ENCODE data around the gene TTC16. TPM values are rescaled to one million over a fixed set of nuclear protein-coding genes. Genes with fewer than 3 reads are reported as not detected.
"Not testable (repeated sequence)": the region's sequence is repeated elsewhere in the genome, so short reads cannot be mapped to it uniquely, and the experiment has no call there.

The TTC16 gene
- total RNA-seq, 1 experiment from 2014 or later: not detected

DNA sequence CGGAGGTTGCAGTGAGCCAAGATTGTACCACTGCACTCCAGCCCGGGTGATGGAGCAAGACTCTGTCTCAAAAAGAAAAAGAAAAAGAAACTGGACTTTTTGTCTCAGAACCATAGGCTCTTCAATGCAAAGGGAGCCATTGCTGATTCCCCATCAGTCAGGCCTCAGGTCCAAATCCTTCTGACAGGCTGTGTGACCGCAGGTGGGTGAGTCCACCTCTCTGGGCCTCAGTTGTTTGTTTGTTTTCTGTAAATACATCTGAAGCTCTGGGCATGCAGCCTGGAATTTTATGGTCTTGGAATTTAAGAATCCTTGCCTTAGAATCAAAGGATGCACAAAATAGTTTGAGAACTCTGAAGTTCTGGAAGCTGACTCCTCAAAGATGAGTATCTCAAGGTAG is 40.4 kb downstream of the TTC16 start:
- no peaks in the 10 kb centered on the region for H3K79me2 ChIP-seq (ENCODE audit: low read length)
- H3K4me1 ChIP-seq (ENCODE audit: low read length): no peaks in the 10 kb centered on the region
- H3K27me3 ChIP-seq (ENCODE audit: low read length): no peaks in the 10 kb centered on the region
- H3K36me3 ChIP-seq (ENCODE audit: insufficient read depth, low read length): no peaks in the 10 kb centered on the region
- H3K4me2 ChIP-seq (ENCODE audit: low read depth, low read length, poor library complexity, severe bottlenecking): no peak overlapping the region
- no peak overlapping the region for H3K9ac ChIP-seq (ENCODE audit: low read length)
- H4K20me1 ChIP-seq (ENCODE audit: insufficient read depth, low read depth, low read length): no peaks in the 10 kb centered on the region
- no peak overlapping the region for H2AFZ ChIP-seq (ENCODE audit: low read length)
- no peaks in the 10 kb centered on the region for H3K9me3 ChIP-seq (ENCODE audit: low read length)
- DNase-seq: no peak
- H3K9me2 ChIP-seq (replicated peaks; ENCODE audit: insufficient read depth, low read length): no peaks in the 10 kb centered on the region
- H3K4me3 ChIP-seq (ENCODE audit: low read length): no peak overlapping the region
- H3K27ac ChIP-seq (ENCODE audit: low read length): no peak overlapping the region

DNA sequence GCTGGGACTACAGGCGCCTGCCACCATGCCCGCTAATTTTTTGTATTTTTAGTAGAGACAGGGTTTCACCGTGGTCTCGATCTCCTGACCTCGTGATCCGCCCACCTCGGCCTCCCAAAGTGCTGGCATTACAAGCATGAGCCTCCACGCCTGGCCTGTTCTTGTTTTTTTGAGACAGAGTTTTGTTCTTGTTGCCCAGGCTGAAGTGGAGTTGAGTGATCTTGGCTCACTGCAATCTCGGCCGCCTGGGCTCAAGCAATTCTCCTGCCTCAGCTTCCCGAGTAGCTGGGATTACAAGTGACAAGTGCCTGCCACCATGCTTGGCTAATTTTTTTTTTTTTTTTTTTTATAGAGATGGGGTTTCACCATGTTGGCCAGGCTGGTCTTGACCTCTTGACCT is 40.9 kb downstream of the TTC16 start:
- H3K4me1 ChIP-seq (ENCODE audit: low read length); H3K4me3 ChIP-seq (ENCODE audit: low read length); H3K9me3 ChIP-seq (ENCODE audit: low read length); DNase-seq; H3K27me3 ChIP-seq (ENCODE audit: low read length); H3K9me2 ChIP-seq (replicated peaks; ENCODE audit: insufficient read depth, low read length); H3K36me3 ChIP-seq (ENCODE audit: insufficient read depth, low read length); H3K9ac ChIP-seq (ENCODE audit: low read length); H3K79me2 ChIP-seq (ENCODE audit: low read length); H3K4me2 ChIP-seq (ENCODE audit: low read depth, low read length, poor library complexity, severe bottlenecking); H2AFZ ChIP-seq (ENCODE audit: low read length); H4K20me1 ChIP-seq (ENCODE audit: insufficient read depth, low read depth, low read length); H3K27ac ChIP-seq (ENCODE audit: low read length): not testable (repeated sequence)

DNA sequence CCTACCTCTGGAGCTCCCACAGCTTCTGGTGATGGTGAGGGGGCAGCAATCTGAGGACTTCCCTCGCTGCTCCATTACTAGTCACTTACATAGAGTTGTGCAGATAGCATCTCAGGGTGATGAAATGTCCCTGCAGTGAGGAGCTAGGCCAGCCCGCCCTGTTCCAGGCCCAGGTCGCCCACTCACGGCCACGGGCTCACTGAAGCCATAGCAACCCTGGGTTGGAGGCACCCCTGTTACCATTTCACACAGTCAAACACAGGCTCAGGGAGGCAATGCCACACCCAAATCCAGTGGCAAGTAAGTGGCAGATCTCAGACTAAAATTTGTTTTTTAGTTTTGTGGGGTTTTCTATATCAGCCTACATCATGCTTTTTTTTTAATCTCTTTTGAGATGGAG is 43.0 kb downstream of the TTC16 start:
- Histone ChIP-seq H3K9ac (ENCODE audit: low read length) (no peak overlapping the region), H4K20me1 (ENCODE audit: insufficient read depth, low read depth, low read length) (no peaks in the 10 kb centered on the region)

DNA sequence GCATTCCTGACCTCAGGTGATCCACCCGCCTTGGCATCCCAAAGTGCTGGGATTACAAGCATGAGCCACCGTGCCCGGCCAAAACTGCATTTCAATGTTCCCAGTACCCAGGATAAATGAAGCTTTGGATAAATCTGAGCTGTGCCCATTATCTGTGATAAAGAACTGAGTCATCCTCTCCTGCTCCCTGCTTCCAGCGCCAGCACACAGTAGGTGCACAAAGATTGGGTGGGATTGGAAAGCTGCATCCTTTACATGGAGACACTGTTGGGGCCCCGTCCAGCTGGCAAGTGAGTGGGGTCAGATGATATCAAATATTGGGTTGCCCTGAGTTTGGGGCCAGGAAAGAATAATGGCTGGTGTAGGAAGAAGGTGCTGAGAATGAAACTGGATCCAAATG is 45.2 kb downstream of the TTC16 start:
- Histone ChIP-seq H4K20me1 (ENCODE audit: insufficient read depth, low read depth, low read length) (no peaks in the 10 kb centered on the region), H3K36me3 (ENCODE audit: insufficient read depth, low read length) (no peaks in the 10 kb centered on the region), H3K27ac (ENCODE audit: low read length) (no peak overlapping the region)

More for the DNA sequence above, 43.0 kb downstream of the TTC16 start:
- Histone ChIP-seq H3K79me2 (ENCODE audit: low read length) (no peaks in the 10 kb centered on the region), H3K4me2 (ENCODE audit: low read depth, low read length, poor library complexity, severe bottlenecking) (no peak overlapping the region), H3K9me3 (ENCODE audit: low read length) (no peaks in the 10 kb centered on the region), H3K27ac (ENCODE audit: low read length) (no peak overlapping the region), H3K27me3 (ENCODE audit: low read length) (no peaks in the 10 kb centered on the region), H3K36me3 (ENCODE audit: insufficient read depth, low read length) (no peaks in the 10 kb centered on the region), H3K4me3 (ENCODE audit: low read length) (no peak overlapping the region), H3K9me2 (replicated peaks; ENCODE audit: insufficient read depth, low read length) (no peaks in the 10 kb centered on the region), H3K4me1 (ENCODE audit: low read length) (no peaks in the 10 kb centered on the region), H2AFZ (ENCODE audit: low read length) (no peak overlapping the region)
- no peak for DNase-seq

DNA sequence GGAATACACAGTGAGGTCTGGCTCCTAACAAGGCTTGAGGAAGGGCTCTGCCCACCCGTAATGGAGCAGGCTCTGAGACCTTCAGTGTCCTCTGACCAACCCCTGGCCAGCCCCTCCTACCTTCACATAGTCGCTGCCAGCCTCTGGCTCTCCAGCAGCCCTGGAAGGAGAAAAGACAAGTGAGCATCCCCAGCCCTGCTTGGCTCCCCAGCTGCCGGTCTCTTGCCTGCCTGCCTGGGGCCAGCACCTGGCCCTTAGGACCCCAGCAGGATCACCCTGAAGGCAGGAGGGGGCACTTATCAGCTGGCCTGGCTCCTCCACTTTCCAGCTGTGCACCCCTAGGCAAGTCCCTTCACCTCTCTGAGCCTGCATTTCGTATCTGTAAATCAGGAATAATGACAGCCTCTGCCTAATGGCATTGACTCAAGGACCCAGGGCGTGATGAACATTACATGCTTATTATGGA is 45.6 kb downstream of the TTC16 start:
- H4K20me1 ChIP-seq (ENCODE audit: insufficient read depth, low read depth, low read length): no peaks in the 10 kb centered on the region
- no peaks in the 10 kb centered on the region for H3K36me3 ChIP-seq (ENCODE audit: insufficient read depth, low read length)
- no peak overlapping the region for H3K27ac ChIP-seq (ENCODE audit: low read length)
- H3K27me3 ChIP-seq (ENCODE audit: low read length): no peaks in the 10 kb centered on the region
- H2AFZ ChIP-seq (ENCODE audit: low read length): no peak overlapping the region
- no peaks in the 10 kb centered on the region for H3K9me3 ChIP-seq (ENCODE audit: low read length)
- no peak for DNase-seq
- no peaks in the 10 kb centered on the region for H3K9me2 ChIP-seq (replicated peaks; ENCODE audit: insufficient read depth, low read length)
- no peak overlapping the region for H3K9ac ChIP-seq (ENCODE audit: low read length)
- H3K79me2 ChIP-seq (ENCODE audit: low read length): no peaks in the 10 kb centered on the region
- no peak overlapping the region for H3K4me2 ChIP-seq (ENCODE audit: low read depth, low read length, poor library complexity, severe bottlenecking)
- H3K4me1 ChIP-seq (ENCODE audit: low read length): no peaks in the 10 kb centered on the region
- no peak overlapping the region for H3K4me3 ChIP-seq (ENCODE audit: low read length)

More for the DNA sequence above, 45.2 kb downstream of the TTC16 start:
- H3K9me2 ChIP-seq (replicated peaks; ENCODE audit: insufficient read depth, low read length): no peaks in the 10 kb centered on the region
- H3K27me3 ChIP-seq (ENCODE audit: low read length): no peaks in the 10 kb centered on the region
- H3K4me1 ChIP-seq (ENCODE audit: low read length): no peaks in the 10 kb centered on the region
- H3K79me2 ChIP-seq (ENCODE audit: low read length): no peaks in the 10 kb centered on the region
- no peak overlapping the region for H3K9ac ChIP-seq (ENCODE audit: low read length)
- no peak for DNase-seq
- no peak overlapping the region for H2AFZ ChIP-seq (ENCODE audit: low read length)
- H3K4me3 ChIP-seq (ENCODE audit: low read length): no peak overlapping the region
- H3K9me3 ChIP-seq (ENCODE audit: low read length): no peaks in the 10 kb centered on the region
- no peak overlapping the region for H3K4me2 ChIP-seq (ENCODE audit: low read depth, low read length, poor library complexity, severe bottlenecking)

DNA sequence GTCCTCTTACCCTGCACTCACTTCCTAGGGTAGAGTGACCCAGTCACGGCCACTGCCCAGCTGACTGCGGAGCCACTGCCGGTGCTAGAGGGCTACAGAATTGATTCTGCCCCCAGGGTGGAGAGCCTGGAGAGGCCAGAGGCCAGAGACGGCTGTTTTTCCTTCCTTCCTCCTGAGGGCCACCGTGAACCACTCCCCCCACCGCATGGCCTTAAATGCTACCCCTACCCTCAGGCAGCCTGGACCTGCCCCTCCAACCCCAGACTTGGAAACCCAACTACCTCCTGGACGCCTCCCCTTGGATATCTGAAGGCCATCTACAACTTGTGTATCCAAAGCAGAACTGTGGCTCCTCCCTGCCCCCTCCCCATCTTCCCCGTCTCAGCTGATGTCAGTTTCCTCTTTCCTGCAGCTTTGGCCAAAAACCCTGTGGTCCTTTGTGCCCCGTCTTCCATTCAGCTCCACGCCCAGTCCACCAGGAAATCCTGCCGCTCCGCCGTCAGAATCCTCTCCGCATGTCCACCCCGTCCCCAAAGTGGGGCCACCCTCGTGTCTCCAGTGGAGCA is 46.3 kb downstream of the TTC16 start:
- no peak overlapping the region for H2AFZ ChIP-seq (ENCODE audit: low read length)
- no peak overlapping the region for H3K4me3 ChIP-seq (ENCODE audit: low read length)
- no peaks in the 10 kb centered on the region for H3K36me3 ChIP-seq (ENCODE audit: insufficient read depth, low read length)
- no peaks in the 10 kb centered on the region for H3K27me3 ChIP-seq (ENCODE audit: low read length)
- no peak for DNase-seq
- no peaks in the 10 kb centered on the region for H3K9me3 ChIP-seq (ENCODE audit: low read length)
- H3K4me1 ChIP-seq (ENCODE audit: low read length): no peaks in the 10 kb centered on the region
- H3K79me2 ChIP-seq (ENCODE audit: low read length): no peaks in the 10 kb centered on the region
- H3K9ac ChIP-seq (ENCODE audit: low read length): no peak overlapping the region
- H3K4me2 ChIP-seq (ENCODE audit: low read depth, low read length, poor library complexity, severe bottlenecking): no peak overlapping the region
- H4K20me1 ChIP-seq (ENCODE audit: insufficient read depth, low read depth, low read length): no peaks in the 10 kb centered on the region
- no peak overlapping the region for H3K27ac ChIP-seq (ENCODE audit: low read length)
- H3K9me2 ChIP-seq (replicated peaks; ENCODE audit: insufficient read depth, low read length): no peaks in the 10 kb centered on the region

DNA sequence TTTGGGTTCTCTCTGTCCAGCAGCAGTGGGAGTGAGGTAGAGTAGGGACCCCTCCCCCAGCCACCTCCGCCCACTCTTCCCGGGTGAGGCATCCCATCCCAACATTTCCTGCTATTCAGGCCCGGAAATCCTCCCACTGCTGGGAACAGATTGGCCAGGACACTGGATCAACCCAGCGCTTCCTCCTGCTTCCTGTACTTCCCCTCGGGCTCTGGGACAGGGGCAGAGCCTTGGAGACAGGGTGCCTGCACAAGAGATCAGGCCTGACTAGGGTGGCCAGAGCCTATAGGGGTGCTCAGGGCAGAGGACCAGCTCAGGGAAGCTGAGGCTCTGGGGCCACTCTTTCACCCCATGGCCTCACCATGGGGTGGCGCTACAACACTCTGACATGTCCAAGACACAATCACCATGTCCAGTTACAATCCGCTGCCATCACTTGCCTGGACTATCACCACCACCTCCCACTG is 48.1 kb downstream of the TTC16 start:
- Histone ChIP-seq H3K79me2 (ENCODE audit: low read length) (no peaks in the 10 kb centered on the region), H3K36me3 (ENCODE audit: insufficient read depth, low read length) (no peaks in the 10 kb centered on the region), H3K9me3 (ENCODE audit: low read length) (no peaks in the 10 kb centered on the region), H3K4me2 (ENCODE audit: low read depth, low read length, poor library complexity, severe bottlenecking) (no peak overlapping the region), H3K9me2 (replicated peaks; ENCODE audit: insufficient read depth, low read length) (no peaks in the 10 kb centered on the region), H3K9ac (ENCODE audit: low read length) (no peak overlapping the region), H2AFZ (ENCODE audit: low read length) (no peak overlapping the region), H3K4me1 (ENCODE audit: low read length) (no peaks in the 10 kb centered on the region), H3K27ac (ENCODE audit: low read length) (no peak overlapping the region), H3K27me3 (ENCODE audit: low read length) (no peaks in the 10 kb centered on the region), H4K20me1 (ENCODE audit: insufficient read depth, low read depth, low read length) (no peaks in the 10 kb centered on the region), H3K4me3 (ENCODE audit: low read length) (no peak overlapping the region)
- peak; percentile 71 for DNase-seq

DNA sequence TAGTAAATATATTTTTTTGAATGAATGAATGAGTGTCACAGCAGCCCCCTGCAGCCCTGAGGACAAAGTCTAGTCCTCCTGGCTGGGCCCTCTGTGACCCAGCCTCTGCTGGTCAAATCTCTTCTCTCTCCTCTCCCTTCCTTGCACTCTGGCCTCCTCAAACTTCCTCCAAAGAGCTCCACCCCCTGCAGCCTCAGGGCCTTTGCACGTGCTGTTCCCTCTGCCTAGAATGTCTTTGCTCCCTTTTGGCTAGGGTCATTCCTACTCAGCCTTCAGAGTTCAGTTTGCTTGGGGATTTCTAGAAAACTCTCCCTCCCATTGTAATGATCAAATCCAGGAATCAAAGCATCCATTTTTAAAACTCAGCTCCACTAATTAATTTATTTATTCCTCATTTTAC is 49.5 kb downstream of the TTC16 start:
- Histone ChIP-seq H3K4me1 (ENCODE audit: low read length) (peaks cover 3% of the 10 kb centered on the region), H3K36me3 (ENCODE audit: insufficient read depth, low read length) (no peaks in the 10 kb centered on the region), H3K27ac (ENCODE audit: low read length) (no peak overlapping the region), H3K9me2 (replicated peaks; ENCODE audit: insufficient read depth, low read length) (no peaks in the 10 kb centered on the region), H2AFZ (ENCODE audit: low read length) (no peak overlapping the region), H3K9ac (ENCODE audit: low read length) (no peak overlapping the region), H3K4me2 (ENCODE audit: low read depth, low read length, poor library complexity, severe bottlenecking) (no peak overlapping the region), H3K4me3 (ENCODE audit: low read length) (no peak overlapping the region), H3K79me2 (ENCODE audit: low read length) (no peaks in the 10 kb centered on the region), H4K20me1 (ENCODE audit: insufficient read depth, low read depth, low read length) (no peaks in the 10 kb centered on the region), H3K27me3 (ENCODE audit: low read length) (no peaks in the 10 kb centered on the region), H3K9me3 (ENCODE audit: low read length) (no peaks in the 10 kb centered on the region)
- DNase-seq: no peak
